K562 (cell line): ENCODE measurements around the gene HRH4. TPM values are rescaled to one million over a fixed set of nuclear protein-coding genes. Genes with fewer than 3 reads are reported as not detected.

Experiments
- ATAC-seq: fragments of 200-7000 bp; cut with Tn5 transposase; 3 replicates; pipeline ENCODE4 v1.9.1; 2020; ENCODE audit warnings: moderate library complexity
- BruUV-seq: library from RNA; stranded (reverse); fragments of 400-500 nt; replicated peaks from 2 replicates; lab custom pipeline; 2021; lab: Mats Ljungman, UMichigan
- CTCF ChIA-PET: fragments of 300-600 bp; formaldehyde crosslinking; extraction: SDS; loops from one replicate; lab custom pipeline; 2021; ENCODE audit warnings: low intra/inter-chr PET ratio; lab: Yijun Ruan, JAX
- POLR2A ChIA-PET: fragments of 300-600, 350-650 bp; sonication (Branson Sonifier 250); formaldehyde crosslinking; extraction: SDS; loops from one replicate; lab custom pipeline; 2021; ENCODE audit warnings: antibody characterized with exemption, inconsistent platforms; lab: Yijun Ruan, JAX
- DNase-seq, 4 experiments: peaks; one replicate each; pipeline versions ENCODE4 v3.0.0 to v3.0.0-alpha.2; 2011 to 2018; ENCODE audit warnings: low spot score in 3 of 4, mixed read lengths in 3 of 4; ENCODE audit errors: extremely low read depth in 1 of 4
- FAIRE-seq: peaks from 2 replicates; lab custom pipeline; 2011; peaks lifted over from hg19 to GRCh38; lab: Jason Lieb, UNC
- H2AFZ ChIP-seq: 2 replicates; pipeline ENCODE4 v1.6.0; 2011; ENCODE audit warnings: low read depth, low read length, control low read depth, inconsistent platforms
- H3K27ac ChIP-seq: fragments of 200-600 bp; 3 replicates; pipeline ENCODE4 v1.8.0; 2011; ENCODE audit warnings: low read depth, mild to moderate bottlenecking, control low read depth, inconsistent platforms, low read length, moderate library complexity, mixed read lengths; ENCODE audit errors: extremely low read depth
- H3K27me3 ChIP-seq, 2 experiments: fragments of 300-600 bp in 1 of 2; 2 replicates in 1 of 2; 3 replicates in 1 of 2; pipeline versions ENCODE4 v1.6.0 to v1.8.0; 2011; ENCODE audit warnings: inconsistent platforms in 2 of 2, low read length in 2 of 2, mild to moderate bottlenecking in 1 of 2, mixed read lengths in 1 of 2, moderate library complexity in 1 of 2; ENCODE audit not compliant: control insufficient read depth in 2 of 2, insufficient read depth in 2 of 2
- H3K36me3 ChIP-seq: fragments of 300-600 bp; 3 replicates; pipeline ENCODE4 v1.8.0; 2011; ENCODE audit warnings: mild to moderate bottlenecking, low read length, inconsistent platforms; ENCODE audit not compliant: control insufficient read depth, insufficient read depth
- H3K4me1 ChIP-seq, 2 experiments: fragments of 200-600 bp in 1 of 2; replicated peaks in 1 of 2; 2 replicates in 1 of 2; 3 replicates in 1 of 2; pipeline versions ENCODE4 v1.5.1 to v1.8.0; 2011; ENCODE audit warnings: inconsistent platforms in 2 of 2, low read length in 2 of 2, mild to moderate bottlenecking in 1 of 2, mixed read lengths in 1 of 2, moderate library complexity in 1 of 2; ENCODE audit not compliant: control insufficient read depth in 2 of 2, insufficient read depth in 2 of 2
- H3K4me2 ChIP-seq: 2 replicates; pipeline ENCODE4 v1.6.1; 2011; ENCODE audit warnings: low read length, control low read depth, inconsistent platforms, mixed read lengths; ENCODE audit not compliant: insufficient read depth
- H3K4me3 ChIP-seq: fragments of 200-600 bp; sonication (generic), shearing (Covaris generic); 2 replicates; pipeline ENCODE4 v1.5.1; 2016; ENCODE audit warnings: control low read depth, inconsistent platforms
- H3K79me2 ChIP-seq: fragments of 200-600 bp; 3 replicates; pipeline ENCODE4 v1.8.0; 2011; ENCODE audit warnings: low read length, inconsistent platforms; ENCODE audit not compliant: control insufficient read depth, insufficient read depth
- H3K9ac ChIP-seq, 2 experiments: 2 replicates each; pipeline versions ENCODE4 v1.6.0 to v1.6.1; 2011; ENCODE audit warnings: low read depth in 2 of 2, low read length in 2 of 2, control low read depth in 1 of 2, inconsistent platforms in 1 of 2, mild to moderate bottlenecking in 1 of 2, mixed read lengths in 1 of 2; ENCODE audit not compliant: insufficient read depth in 1 of 2
- H3K9me1 ChIP-seq: one replicate; pipeline ENCODE4 v1.6.0; 2011; ENCODE audit warnings: inconsistent platforms, mild to moderate bottlenecking, low read length, moderate library complexity; ENCODE audit not compliant: control insufficient read depth, insufficient read depth
- H3K9me3 ChIP-seq: replicated peaks from 2 replicates; pipeline ENCODE4 v1.5.1; 2011; ENCODE audit warnings: low read depth, low read length, inconsistent platforms; ENCODE audit not compliant: control insufficient read depth, insufficient read depth
- H4K20me1 ChIP-seq: replicated peaks from 2 replicates; pipeline ENCODE4 v1.6.1; 2011; ENCODE audit warnings: low read length, inconsistent platforms, mixed read lengths; ENCODE audit not compliant: control insufficient read depth, insufficient read depth
- EWSR1 ChIP-seq: fragments of 450-650 bp; IDR thresholded peaks from 2 replicates; pipeline ENCODE4 v1.6.1; 2018; ENCODE audit warnings: borderline replicate concordance, mild to moderate bottlenecking, low read depth, moderate library complexity; ENCODE audit not compliant: partially characterized antibody
- KAT8 ChIP-seq: fragments of 450-650 bp; IDR thresholded peaks from 2 replicates; pipeline ENCODE4 v1.6.1; 2016; ENCODE audit warnings: low read depth, mild to moderate bottlenecking
- RBM15 ChIP-seq: fragments of 200-400 bp; formaldehyde crosslinking; IDR thresholded peaks from 2 replicates; pipeline ENCODE4 v1.6.1; 2018; ENCODE audit warnings: mild to moderate bottlenecking, low read length, moderate library complexity; ENCODE audit not compliant: insufficient read depth
- THAP12 ChIP-seq: fragments of 250-450 bp; sonication (Bioruptor Pico); IDR thresholded peaks from 2 replicates; pipeline ENCODE4 v1.9.0; 2021; ENCODE audit warnings: mild to moderate bottlenecking, inconsistent platforms
- ZNF280B ChIP-seq: fragments of 250-450 bp; sonication (Bioruptor Pico); IDR thresholded peaks from 2 replicates; pipeline ENCODE4 v1.5.1; 2021; ENCODE audit warnings: mild to moderate bottlenecking
- WGBS: fragments of 100-300 bp; shearing (Covaris generic); methylation state at CpG from one replicate; pipeline ENCODE4 v1.1.6; 2016; ENCODE audit warnings: low coverage, mixed read lengths; ENCODE audit not compliant: insufficient coverage; ENCODE audit errors: missing lambda C conversion rate; 5-methylcytosine and 5-hydroxymethylcytosine counted together
- in situ Hi-C: fragments of 300-500 bp; cut with MboI; formaldehyde crosslinking; loops from 4 replicates; pipeline ENCODE4 v1.15.0; 2018; ENCODE audit warnings: inconsistent platforms, mixed read lengths
- intact Hi-C: fragments of 100-400 bp; cut with micrococcal nuclease; formaldehyde crosslinking; loops from 2 replicates; pipeline ENCODE4 v1.14.2; 2022
- polyA plus RNA-seq, 8 experiments: library from polyadenylated mRNA; depleted of rRNA in 4 of 8; stranded (reverse) in 5 of 8; unstranded in 3 of 8; fragments of >200 nt; fragmentation: Nextera tagmentation in 2 of 8; fragmentation: Illumina TruSeq in 1 of 8; extraction: Ambion mirVana in 2 of 8; extraction: Trizol in 1 of 8; gene quantifications; 2 replicates each; pipeline versions ENCODE4 v1.2.1 to v1.2.3, GENCODE V29; 2011 to 2014; ENCODE audit warnings: inconsistent platforms in 1 of 8, missing spikeins in 1 of 8
- total RNA-seq, 7 experiments: library from RNA; depleted of rRNA in 6 of 7; stranded (reverse); fragments of >200 nt in 6 of 7; fragmentation: Illumina TruSeq in 2 of 7; extraction: Trizol in 2 of 7; gene quantifications; 2 replicates each; pipeline versions ENCODE4 v1.2.1 to v1.2.3, GENCODE V29; 2011 to 2021; ENCODE audit warnings: low replicate concordance in 1 of 7
- TF ChIP-seq, protein P1 (sequence below): fragments of 250-450 bp; sonication (Bioruptor Pico); IDR thresholded peaks from 2 replicates; pipeline ENCODE4 v1.4.0; 2020; ENCODE audit warnings: mild to moderate bottlenecking, moderate library complexity

Gene HRH4
- total and polyA plus RNA-seq, 9 of the 15 experiments (the other 6 are each of a cell fraction or from before 2014, with no cell fraction given): not detected

DNA sequence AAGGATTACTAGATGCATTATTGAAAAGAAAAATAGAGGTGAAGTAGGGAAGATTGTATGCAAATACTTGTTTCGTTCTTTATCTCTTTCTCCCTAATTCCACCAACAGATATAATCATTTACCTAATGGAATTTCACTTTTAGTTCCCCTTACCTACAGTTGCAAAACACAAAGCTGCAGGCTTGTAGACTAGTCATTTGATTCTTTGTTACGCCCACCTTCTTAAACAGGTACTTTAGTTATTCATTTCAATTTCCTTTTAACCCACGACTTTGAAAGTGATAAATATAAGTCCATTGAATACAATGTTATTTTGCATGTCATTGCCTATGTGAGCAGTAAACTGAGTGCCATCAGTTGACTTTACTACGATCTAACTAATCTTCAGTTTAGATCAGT lies 3.9 kb upstream of the HRH4 start:
- DNase-seq (no peak), ATAC-seq (no peak)
- intact Hi-C loops: no loop called here
- H3K9me1 ChIP-seq: no peaks in the 10 kb centered on the region
- POLR2A ChIA-PET: no interaction called here
- TF ChIP-seq, protein P1, sequence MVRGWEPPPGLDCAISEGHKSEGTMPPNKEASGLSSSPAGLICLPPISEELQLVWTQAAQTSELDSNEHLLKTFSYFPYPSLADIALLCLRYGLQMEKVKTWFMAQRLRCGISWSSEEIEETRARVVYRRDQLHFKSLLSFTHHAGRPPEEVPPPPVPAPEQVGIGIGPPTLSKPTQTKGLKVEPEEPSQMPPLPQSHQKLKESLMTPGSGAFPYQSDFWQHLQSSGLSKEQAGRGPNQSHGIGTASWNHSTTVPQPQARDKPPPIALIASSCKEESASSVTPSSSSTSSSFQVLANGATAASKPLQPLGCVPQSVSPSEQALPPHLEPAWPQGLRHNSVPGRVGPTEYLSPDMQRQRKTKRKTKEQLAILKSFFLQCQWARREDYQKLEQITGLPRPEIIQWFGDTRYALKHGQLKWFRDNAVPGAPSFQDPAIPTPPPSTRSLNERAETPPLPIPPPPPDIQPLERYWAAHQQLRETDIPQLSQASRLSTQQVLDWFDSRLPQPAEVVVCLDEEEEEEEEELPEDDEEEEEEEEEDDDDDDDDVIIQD (CRISPR knock-in tag): no peak
- no peak for TF ChIP-seq THAP12 (CRISPR knock-in tag)
- TF ChIP-seq ZNF280B: no peak
- no peak for TF ChIP-seq RBM15
- TF ChIP-seq KAT8: no peak
- no peak for TF ChIP-seq EWSR1
- TF ChIP-seq, all 486 proteins: peak for 0
- H3K4me2 ChIP-seq: no peak overlapping the region
- no TSS peak for BruUV-seq
- H3K27ac ChIP-seq: no peak overlapping the region
- H3K79me2 ChIP-seq: no peaks in the 10 kb centered on the region
- no peak for FAIRE-seq
- H3K36me3 ChIP-seq: no peaks in the 10 kb centered on the region
- CTCF ChIA-PET: no interaction called here
- H4K20me1 ChIP-seq: no peaks in the 10 kb centered on the region
- 2% methylated on average over 4 of the region's 4 CpGs for WGBS
- in situ Hi-C loops: no loop called here
- H3K27me3 ChIP-seq: no peaks in the 10 kb centered on the region
- no peak overlapping the region for H3K4me3 ChIP-seq
- no peak overlapping the region for H3K9ac ChIP-seq
- H3K9me3 ChIP-seq: no peaks in the 10 kb centered on the region
- no peak overlapping the region for H2AFZ ChIP-seq
- H3K4me1 ChIP-seq: no peaks in the 10 kb centered on the region
